ENCODE measurements around the gene SH3RF3.
"Not testable (repeated sequence)": the region's sequence is repeated elsewhere in the genome, so short reads cannot be mapped to it uniquely, and the experiment has no call there.

The SH3RF3 gene

GRCh38 chr2:109160714-109161440 is 31.9 kb downstream of the SH3RF3 start:
- DNase-seq = no peak

- not testable (repeated sequence) for DNase-seq
Measured at GRCh38 chr2:109162367-109162766, 33.4 kb downstream of the SH3RF3 start.

- no peak for DNase-seq
Measured at GRCh38 chr2:109162999-109163398, 34.0 kb downstream of the SH3RF3 start.

- DNase-seq = no peak
Measured at GRCh38 chr2:109164311-109164710, 35.3 kb downstream of the SH3RF3 start.

GRCh38 chr2:109164739-109165221 is 35.8 kb downstream of the SH3RF3 start:
- DNase-seq = no peak

- DNase-seq = no peak
Measured at GRCh38 chr2:109166811-109167210, 37.8 kb downstream of the SH3RF3 start.

GRCh38 chr2:109168086-109168485 is 39.1 kb downstream of the SH3RF3 start:
- DNase-seq = no peak

- no peak for DNase-seq
Measured at GRCh38 chr2:109168716-109169115, 39.7 kb downstream of the SH3RF3 start.

GRCh38 chr2:109170645-109171044 is 41.6 kb downstream of the SH3RF3 start:
- no peak for DNase-seq

GRCh38 chr2:109171444-109172334 is 42.7 kb downstream of the SH3RF3 start:
- DNase-seq = no peak

- no peak for DNase-seq
Measured at GRCh38 chr2:109172556-109173105, 43.6 kb downstream of the SH3RF3 start.

- DNase-seq = no peak
Measured at GRCh38 chr2:109173311-109174171, 44.5 kb downstream of the SH3RF3 start.

- no peak for DNase-seq
Measured at GRCh38 chr2:109174214-109174613, 45.2 kb downstream of the SH3RF3 start.

GRCh38 chr2:109174626-109175349 is 45.8 kb downstream of the SH3RF3 start:
- DNase-seq = no peak

- no peak for DNase-seq
Measured at GRCh38 chr2:109175350-109175678, 46.3 kb downstream of the SH3RF3 start.

GRCh38 chr2:109176928-109177327 is 47.9 kb downstream of the SH3RF3 start:
- no peak for DNase-seq

GRCh38 chr2:109177635-109178034 is 48.6 kb downstream of the SH3RF3 start:
- DNase-seq = no peak

GRCh38 chr2:109178968-109179367 is 50.0 kb downstream of the SH3RF3 start:
- no peak for DNase-seq

GRCh38 chr2:109180786-109181185 is 51.8 kb downstream of the SH3RF3 start:
- DNase-seq = no peak

- DNase-seq = no peak
Measured at GRCh38 chr2:109182426-109182825, 53.4 kb downstream of the SH3RF3 start.

- DNase-seq = no peak
Measured at GRCh38 chr2:109183871-109184270, 54.9 kb downstream of the SH3RF3 start.

- no peak for DNase-seq
Measured at GRCh38 chr2:109184368-109184767, 55.4 kb downstream of the SH3RF3 start.

Measured in stimulated activated CD4-positive, alpha-beta T cell treated with anti-CD3 and anti-CD28 coated beads, Interleukin-2, amount 100 ng/mL, for 48 hours (primary cell).